ENCODE results near the gene CISH. TPM values are rescaled to one million over a fixed set of nuclear protein-coding genes. Genes with fewer than 3 reads are reported as not detected.

Gene CISH
- total RNA-seq, 1 donor from 2014 or later = 1.8 TPM

DNA sequence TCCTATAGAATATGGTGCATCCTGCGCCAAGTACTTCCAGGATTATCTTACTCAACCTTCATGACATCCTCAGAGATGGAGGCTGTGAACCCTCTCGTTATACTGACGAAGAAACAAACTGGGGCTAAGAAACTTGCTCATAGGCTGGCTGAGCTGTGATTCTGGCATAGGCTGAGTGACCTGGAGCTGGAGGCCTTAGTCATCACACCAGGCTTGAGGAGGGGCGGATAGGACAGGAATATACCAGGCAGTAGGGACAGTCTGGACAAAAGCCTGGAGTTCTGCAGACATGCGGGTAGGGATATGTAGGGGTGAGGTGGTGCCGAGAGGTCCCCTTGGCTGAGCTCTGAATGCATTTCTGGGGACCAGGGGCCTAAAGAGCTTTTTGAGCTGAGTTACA lies 24.2 kb downstream of the CISH start:
- H3K36me3 Mint-ChIP-seq (ENCODE audit: low read depth) = peaks cover 3% of the 10 kb centered on the region
- H3K27me3 Mint-ChIP-seq (ENCODE audit: low read depth) = no peaks in the 10 kb centered on the region
- H3K9me3 Mint-ChIP-seq (ENCODE audit: low read depth) = no peaks in the 10 kb centered on the region
- no peak for TF ChIP-seq CTCF (IDR thresholded peaks at IDR 0.05)
- H3K27ac Mint-ChIP-seq (ENCODE audit: unreplicated experiment) = no peak overlapping the region
- H3K4me3 Mint-ChIP-seq (ENCODE audit: unreplicated experiment) = no peak overlapping the region
- no peak for DNase-seq (ENCODE audit: low spot score)
- peaks cover 5% of the 10 kb centered on the region for H3K4me1 Mint-ChIP-seq (ENCODE audit: low read depth)

- Mint-ChIP-seq H3K36me3 (ENCODE audit: low read depth) (peaks cover 3% of the 10 kb centered on the region), H3K27me3 (ENCODE audit: low read depth) (no peaks in the 10 kb centered on the region), H3K4me3 (ENCODE audit: unreplicated experiment) (no peak overlapping the region), H3K9me3 (ENCODE audit: low read depth) (no peaks in the 10 kb centered on the region), H3K27ac (ENCODE audit: unreplicated experiment) (no peak overlapping the region), H3K4me1 (ENCODE audit: low read depth) (peaks cover 5% of the 10 kb centered on the region)
- no peak for TF ChIP-seq CTCF (IDR thresholded peaks at IDR 0.05)
- no peak for DNase-seq (ENCODE audit: low spot score)
Observed at GRCh38 chr3:50586763-50587070, 24.9 kb downstream of the CISH start.

DNA sequence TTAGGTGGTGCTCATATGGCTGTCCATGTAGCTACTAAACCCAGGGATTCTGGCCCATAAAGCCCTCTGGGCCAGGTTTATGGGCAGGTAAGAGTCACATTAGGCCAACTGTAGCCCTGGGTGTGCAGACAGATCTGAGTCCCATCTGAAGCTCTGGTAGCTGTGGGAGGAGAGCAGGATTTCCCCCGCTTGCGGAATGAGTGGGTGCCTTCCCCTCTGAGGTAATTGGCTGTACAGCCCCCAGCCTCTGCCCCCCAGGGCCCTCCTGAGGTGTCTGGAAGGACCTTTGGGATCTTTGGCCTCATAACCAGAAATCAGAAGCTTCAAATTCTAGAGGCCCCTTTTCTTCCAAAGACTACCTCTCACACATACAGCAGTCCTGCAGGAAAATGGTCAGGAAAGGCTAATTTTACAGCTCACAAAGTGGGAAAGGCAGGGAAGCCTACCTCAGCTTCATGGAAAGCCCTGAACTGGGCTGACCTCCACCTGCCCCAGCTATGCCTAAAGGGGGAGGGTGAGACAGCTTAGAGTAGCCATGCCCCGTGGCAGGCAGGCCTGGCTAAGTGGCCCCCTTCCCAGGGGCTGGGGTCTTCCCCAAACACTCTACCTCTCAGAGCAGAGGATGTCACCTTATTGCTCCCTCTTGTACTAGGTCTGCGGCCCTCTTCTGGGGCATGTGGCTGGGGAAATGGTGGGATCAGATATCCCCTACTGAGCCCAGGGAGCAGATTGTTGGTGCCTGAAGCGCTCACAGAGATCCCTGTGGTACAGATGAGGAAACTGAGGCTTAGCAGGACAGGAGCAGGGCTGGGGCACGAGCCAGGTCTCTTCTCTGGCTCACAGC lies 25.4 kb downstream of the CISH start:
- Mint-ChIP-seq H3K4me3 (ENCODE audit: unreplicated experiment) (no peak overlapping the region), H3K36me3 (ENCODE audit: low read depth) (peaks cover 6% of the 10 kb centered on the region), H3K9me3 (ENCODE audit: low read depth) (no peaks in the 10 kb centered on the region), H3K27me3 (ENCODE audit: low read depth) (no peaks in the 10 kb centered on the region), H3K4me1 (ENCODE audit: low read depth) (peaks cover 5% of the 10 kb centered on the region), H3K27ac (ENCODE audit: unreplicated experiment) (no peak overlapping the region)
- no peak for TF ChIP-seq CTCF (IDR thresholded peaks at IDR 0.05)
- no peak for DNase-seq (ENCODE audit: low spot score)

DNA sequence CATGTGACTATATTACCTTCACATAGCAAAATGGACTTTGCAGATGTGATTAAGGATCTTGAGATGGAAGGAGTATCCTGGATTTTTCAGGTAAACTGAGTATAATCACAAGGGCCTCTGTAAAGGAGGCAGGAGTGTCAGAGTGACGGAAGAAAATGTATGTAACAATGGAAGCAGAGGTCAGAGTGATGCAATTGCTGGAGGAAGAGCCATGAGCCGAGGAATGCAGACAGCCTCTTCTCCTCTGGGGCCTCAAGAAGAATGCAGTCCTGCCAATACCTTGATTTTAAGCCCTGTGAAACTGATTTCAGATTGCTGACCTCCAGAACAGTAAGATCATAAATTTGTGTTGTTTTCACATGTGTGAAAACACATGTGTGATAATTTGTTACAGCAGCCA lies 27.2 kb downstream of the CISH start:
- Mint-ChIP-seq H3K4me1 (ENCODE audit: low read depth) (peaks cover 5% of the 10 kb centered on the region), H3K9me3 (ENCODE audit: low read depth) (no peaks in the 10 kb centered on the region), H3K4me3 (ENCODE audit: unreplicated experiment) (no peak overlapping the region), H3K27ac (ENCODE audit: unreplicated experiment) (no peak overlapping the region), H3K36me3 (ENCODE audit: low read depth) (peaks cover 6% of the 10 kb centered on the region), H3K27me3 (ENCODE audit: low read depth) (no peaks in the 10 kb centered on the region)
- no peak for DNase-seq (ENCODE audit: low spot score)
- no peak for TF ChIP-seq CTCF (IDR thresholded peaks at IDR 0.05)

DNA sequence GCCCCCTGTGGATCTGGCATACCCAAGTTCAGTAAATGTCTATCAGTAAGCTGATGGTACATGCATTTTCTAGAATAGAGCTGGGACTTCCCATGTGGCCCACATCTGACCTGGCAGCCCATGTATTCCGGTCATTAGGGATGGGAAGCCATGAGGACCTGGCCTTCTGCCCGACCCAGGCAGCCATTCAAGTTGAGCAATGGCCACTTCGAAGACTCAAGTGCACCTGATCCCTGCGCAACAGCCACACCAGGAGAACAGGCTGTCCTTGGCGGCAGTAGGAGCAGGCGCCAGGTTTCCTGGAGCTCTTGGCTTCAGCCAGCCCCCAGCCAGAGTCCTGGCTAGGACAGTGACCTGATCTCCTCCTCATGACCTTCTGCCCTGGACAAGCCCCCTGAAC lies 27.7 kb downstream of the CISH start:
- Mint-ChIP-seq H3K36me3 (ENCODE audit: low read depth) (peaks cover 7% of the 10 kb centered on the region), H3K4me1 (ENCODE audit: low read depth) (peaks cover 5% of the 10 kb centered on the region), H3K4me3 (ENCODE audit: unreplicated experiment) (no peak overlapping the region), H3K9me3 (ENCODE audit: low read depth) (no peaks in the 10 kb centered on the region), H3K27ac (ENCODE audit: unreplicated experiment) (no peak overlapping the region), H3K27me3 (ENCODE audit: low read depth) (no peaks in the 10 kb centered on the region)
- no peak for TF ChIP-seq CTCF (IDR thresholded peaks at IDR 0.05)
- no peak for DNase-seq (ENCODE audit: low spot score)
